GM21529 (cell line): ENCODE results near the gene ALOX15.
"Not testable (repeated sequence)": the region's sequence is repeated elsewhere in the genome, so short reads cannot be mapped to it uniquely, and the experiment has no call there.

Experiments used
- ATAC-seq: cut with Tn5 transposase; IDR thresholded peaks from one replicate; pipeline ENCODE4 v1.9.1; 2021; ENCODE audit not compliant: unreplicated experiment

Gene ALOX15

GRCh38 chr17:4617590-4618351 is 23.7 kb downstream of the ALOX15 start:
- ATAC-seq: no peak

GRCh38 chr17:4617090-4617489 is 24.4 kb downstream of the ALOX15 start:
- no peak for ATAC-seq

DNA sequence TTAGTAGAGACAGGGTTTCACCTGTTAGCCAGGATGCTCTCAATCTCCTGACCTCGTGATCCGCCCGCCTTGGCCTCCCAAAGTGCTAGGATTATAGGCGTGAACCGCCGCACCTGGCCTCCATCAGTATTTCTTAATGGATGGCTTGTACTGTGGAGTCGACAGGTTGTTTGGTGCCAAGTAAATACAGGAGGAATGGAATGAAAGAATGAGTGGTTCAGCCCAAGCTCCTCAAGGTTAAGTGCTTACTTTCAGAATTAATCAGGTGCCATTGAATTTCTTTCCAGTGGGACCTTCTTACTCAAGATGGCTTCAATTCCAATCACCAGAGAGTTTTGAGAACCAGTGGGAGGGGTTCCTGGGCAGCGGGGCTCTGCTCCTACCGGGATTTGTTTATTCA is 25.0 kb downstream of the ALOX15 start:
- ATAC-seq: no peak

DNA sequence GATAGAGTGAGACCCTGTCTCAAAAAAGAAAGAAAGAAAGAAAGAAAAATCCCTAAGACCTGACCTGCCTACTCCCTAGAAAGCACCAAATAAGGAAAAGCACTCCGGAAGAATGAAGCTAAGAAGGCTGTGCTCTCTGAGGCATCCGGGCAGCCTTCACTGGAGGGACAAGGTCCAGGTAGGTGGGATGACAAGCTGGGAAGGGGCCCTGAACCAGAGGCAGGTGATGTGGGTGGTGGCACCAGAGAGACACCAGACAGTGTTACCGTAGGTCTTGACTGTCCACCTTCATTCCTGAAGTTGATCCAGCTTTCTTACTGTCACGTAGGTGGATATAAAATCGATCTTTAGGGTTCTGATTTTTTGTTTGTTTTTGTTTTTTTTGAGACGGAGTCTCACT is 30.8 kb downstream of the ALOX15 start:
- ATAC-seq: no peak

DNA sequence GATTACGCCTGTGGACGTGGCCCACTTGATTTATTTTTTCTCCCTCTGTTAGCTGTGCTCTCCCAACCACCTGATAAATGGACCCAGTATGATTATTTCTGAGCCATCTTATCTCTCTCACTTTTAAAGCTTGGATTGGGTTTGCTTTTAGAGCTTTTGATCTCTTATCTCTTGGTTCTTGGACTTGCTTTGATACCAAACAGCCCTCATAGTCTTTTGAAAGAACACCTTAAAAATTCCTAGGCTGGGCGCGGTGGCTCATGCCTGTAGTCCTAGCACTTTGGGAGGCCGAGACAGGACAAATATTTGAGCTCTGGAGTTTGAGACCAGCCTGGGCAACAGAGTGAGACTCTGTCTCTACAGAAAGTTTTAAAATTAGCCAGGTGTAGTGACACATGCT is 31.3 kb downstream of the ALOX15 start:
- no peak for ATAC-seq

DNA sequence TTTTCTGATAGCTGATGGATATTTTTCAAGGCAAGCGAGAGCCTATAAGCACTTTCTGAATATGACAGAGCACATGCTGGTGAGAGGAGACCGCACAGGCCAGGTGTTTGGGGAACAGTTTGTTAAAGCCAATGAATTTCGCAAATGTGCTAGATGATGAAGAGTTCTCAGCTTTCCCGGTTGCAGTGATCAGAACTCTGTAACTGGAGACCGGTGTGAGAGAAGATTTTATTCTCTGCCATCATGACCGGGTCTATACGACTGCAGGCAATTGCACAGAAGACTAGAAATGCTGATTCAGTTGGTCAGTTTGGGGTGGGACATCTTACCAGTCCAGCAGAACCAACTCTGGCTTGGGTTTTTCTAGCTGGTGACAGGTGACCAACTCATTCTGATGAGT is 31.7 kb downstream of the ALOX15 start:
- no peak for ATAC-seq

- ATAC-seq: no peak
Observed at GRCh38 chr17:4607773-4608187, 33.7 kb downstream of the ALOX15 start.

DNA sequence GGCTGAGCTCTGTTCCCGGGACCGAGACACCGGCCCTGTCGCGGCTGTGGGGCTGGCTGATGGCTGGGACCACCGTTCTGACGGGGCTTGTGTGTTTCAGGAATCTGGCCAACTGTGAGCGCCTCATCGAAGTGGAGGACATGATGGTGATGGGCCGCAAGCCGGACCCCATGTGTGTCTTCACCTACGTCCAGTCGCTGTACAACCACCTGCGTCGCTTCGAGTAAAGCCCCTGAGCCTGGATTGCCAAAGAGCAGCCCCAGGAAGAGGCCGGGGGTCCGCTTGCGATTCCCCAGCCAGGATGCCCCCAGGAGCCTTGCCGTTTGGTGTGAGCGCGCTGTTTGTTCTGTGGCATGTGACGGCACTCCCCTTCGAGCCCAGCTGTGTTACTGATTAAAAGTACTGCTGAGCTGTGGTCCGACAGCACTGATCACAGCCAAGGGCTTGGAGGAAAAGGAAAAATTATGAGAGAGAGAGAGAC is 34.2 kb downstream of the ALOX15 start:
- ATAC-seq: no peak

DNA sequence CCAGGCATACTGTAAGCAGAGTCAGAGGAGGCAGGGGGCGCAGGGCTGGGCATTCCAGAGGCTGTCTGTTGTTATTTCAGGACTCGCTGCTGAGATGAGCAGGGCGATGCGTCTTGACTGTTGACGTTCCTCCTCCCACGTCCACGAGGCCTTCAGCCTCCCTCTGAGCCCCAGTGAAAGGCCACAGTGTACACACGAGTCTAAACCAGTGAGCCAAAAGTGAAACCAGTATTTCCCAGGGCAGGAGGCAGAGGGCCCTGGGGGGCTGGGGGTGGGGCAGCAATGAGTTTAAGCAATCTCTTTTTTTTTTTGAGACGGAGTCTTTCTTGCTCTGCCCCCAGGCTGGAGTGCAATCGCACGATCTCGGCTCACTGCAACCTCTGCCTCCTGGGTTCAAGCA is 35.7 kb downstream of the ALOX15 start:
- no peak for ATAC-seq

GRCh38 chr17:4604736-4605135 is 36.7 kb downstream of the ALOX15 start:
- not testable (repeated sequence) for ATAC-seq

DNA sequence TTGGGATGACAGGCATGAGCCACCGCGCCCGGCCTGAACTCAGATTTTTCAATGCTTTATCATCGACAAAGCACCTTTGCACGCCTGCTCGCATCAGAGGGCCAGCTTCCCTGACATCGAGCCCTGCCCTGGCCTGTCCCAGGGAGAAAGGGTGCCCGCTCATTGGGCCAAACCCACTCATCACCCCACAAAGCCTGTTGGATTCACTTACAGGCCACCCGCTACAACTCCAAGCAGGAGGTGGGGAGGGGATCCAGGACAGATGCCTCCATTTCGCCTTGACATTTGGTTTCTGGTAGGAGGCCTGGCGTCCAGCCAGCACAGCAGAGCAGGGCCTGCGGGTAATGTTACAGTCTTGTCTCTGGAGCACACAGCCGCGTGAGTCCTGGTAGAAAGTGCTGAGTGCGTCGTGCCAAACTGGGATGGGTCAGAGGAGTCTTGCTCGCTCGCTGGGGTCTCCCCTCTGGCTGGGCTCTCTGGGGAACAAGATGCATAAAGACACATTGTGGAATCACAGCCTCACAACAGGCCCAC is 37.3 kb downstream of the ALOX15 start:
- ATAC-seq: no peak

- ATAC-seq: no peak
Observed at GRCh38 chr17:4602041-4602440, 39.4 kb downstream of the ALOX15 start.

DNA sequence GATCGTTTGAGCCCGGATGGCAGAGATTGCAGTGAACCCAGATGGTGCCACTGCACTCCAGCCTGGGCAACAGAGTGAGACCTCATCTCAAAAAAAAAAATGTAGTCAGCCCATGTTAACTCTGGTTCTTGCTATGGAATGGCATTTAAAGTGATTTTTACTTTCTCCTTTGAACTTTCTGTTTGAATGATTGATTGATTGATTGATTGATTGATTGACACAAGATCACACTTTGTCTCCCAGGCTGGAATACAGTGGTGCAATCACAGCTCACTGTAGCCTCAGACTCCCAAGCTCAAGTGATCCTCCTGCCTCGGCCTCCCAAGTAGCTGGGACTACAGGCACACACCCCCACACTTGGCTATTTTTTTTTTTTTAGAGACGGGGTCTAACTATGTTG is 40.2 kb downstream of the ALOX15 start:
- no peak for ATAC-seq

DNA sequence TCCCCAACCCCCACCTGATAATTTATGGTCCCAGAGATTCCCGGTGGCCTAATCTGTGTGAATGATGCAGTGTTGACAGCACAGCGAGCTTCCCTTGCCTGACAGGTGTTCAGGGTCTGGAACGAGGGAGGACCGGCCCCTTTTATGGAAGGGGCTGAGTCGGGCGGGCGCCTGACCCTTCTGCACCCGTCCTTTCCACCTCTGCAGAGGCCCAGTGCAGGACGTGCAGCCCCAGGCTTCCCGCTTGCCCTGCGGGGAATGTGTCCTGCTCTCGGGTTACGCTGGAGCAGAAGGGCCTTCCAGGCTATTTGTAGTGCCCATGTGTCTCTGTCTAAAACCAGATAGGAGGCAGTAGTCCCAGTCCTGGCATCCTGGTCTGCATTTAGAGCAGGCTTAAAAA is 40.9 kb downstream of the ALOX15 start:
- ATAC-seq: no peak

DNA sequence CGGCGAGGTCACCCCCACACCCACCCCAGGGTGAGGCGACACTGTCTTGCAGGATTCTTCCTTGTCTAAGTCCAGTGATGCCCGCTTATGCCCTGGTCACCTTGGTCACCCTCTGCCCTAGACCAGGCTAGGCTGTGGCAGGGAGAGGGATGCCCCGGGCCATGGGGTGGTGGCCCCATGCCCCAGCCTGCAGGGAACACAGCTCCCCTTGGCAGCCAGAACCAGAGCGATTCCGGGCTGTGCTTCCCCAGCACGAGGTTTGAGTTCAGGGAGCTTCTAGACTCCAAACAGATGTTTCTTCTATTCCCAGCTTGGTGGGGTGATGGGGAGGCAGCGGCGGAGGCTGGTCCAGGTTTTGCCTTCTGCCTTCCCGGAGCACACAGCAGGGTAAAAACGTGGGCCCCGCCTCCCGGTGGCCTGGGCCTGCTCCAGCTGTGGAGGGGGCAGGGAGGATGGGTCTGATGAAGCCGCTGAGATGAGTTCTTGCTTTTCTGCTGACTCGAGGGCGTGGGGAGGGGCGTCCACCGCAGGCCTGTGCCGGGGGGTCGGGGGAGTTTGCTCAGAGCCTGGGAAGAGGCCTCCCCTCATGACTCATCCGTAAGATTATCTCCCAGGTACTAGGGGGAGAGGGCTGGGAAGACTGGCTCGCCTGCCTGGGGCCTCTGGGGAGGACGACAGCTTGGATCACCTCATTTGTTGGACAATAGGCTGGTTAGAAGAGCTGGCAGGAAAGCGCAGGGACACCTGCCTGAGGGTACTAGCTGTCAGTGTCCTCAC is 41.8 kb downstream of the ALOX15 start:
- ATAC-seq: no peak

- no peak for ATAC-seq
Observed at GRCh38 chr17:4598776-4599504, 42.5 kb downstream of the ALOX15 start.

DNA sequence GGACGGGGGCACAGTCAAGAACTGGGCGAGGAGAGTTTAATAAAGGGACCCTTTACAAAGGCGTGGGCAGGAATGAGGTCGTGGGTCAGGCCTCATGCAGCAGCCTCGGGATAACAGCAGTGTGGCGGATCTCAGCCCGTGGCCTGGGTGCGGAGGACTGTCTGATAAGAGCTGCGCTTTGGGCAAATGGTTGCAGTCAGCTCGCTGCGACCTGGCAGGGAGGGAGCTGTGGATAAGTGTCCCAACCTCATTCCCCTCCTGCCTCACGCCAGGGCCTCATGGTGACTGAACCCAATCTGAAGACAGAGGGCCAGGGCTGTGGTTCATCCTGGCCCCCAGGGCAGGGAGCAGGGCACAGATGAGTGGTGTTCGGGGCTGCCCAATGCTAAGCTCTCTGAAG is 43.5 kb downstream of the ALOX15 start:
- ATAC-seq: no peak

GRCh38 chr17:4596636-4597380 is 44.7 kb downstream of the ALOX15 start:
- ATAC-seq: no peak

GRCh38 chr17:4595685-4596342 is 45.7 kb downstream of the ALOX15 start:
- ATAC-seq: not testable (repeated sequence)
